ENCODE results near the gene MAPK8IP3. TPM values are rescaled to one million over a fixed set of nuclear protein-coding genes. Genes with fewer than 3 reads are reported as not detected.
A peak's percentile ranks its signal among the peaks of the same experiment; 100 is the strongest.

MAPK8IP3 gene
- total RNA-seq, 1 donor from 2014 or later, result 77.3 TPM

GRCh38 chr16:1768061-1768766, 62.2 kb downstream of the MAPK8IP3 start:
- Histone ChIP-seq H3K4me1 (peaks cover 16% of the 10 kb centered on the region), H3K9me3 (no peaks in the 10 kb centered on the region), H3K4me3 (no peak overlapping the region), H3K36me3 (peaks cover 42% of the 10 kb centered on the region), H3K27ac (no peak overlapping the region), H3K27me3 (no peaks in the 10 kb centered on the region)
- intact Hi-C loops (cut with DNase I), result no loop called here
- ATAC-seq, result no peak
- TF ChIP-seq, protein P1, sequence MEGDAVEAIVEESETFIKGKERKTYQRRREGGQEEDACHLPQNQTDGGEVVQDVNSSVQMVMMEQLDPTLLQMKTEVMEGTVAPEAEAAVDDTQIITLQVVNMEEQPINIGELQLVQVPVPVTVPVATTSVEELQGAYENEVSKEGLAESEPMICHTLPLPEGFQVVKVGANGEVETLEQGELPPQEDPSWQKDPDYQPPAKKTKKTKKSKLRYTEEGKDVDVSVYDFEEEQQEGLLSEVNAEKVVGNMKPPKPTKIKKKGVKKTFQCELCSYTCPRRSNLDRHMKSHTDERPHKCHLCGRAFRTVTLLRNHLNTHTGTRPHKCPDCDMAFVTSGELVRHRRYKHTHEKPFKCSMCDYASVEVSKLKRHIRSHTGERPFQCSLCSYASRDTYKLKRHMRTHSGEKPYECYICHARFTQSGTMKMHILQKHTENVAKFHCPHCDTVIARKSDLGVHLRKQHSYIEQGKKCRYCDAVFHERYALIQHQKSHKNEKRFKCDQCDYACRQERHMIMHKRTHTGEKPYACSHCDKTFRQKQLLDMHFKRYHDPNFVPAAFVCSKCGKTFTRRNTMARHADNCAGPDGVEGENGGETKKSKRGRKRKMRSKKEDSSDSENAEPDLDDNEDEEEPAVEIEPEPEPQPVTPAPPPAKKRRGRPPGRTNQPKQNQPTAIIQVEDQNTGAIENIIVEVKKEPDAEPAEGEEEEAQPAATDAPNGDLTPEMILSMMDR (IDR thresholded peaks at IDR 0.05), result no peak
- DNase-seq, result no peak

DNA sequence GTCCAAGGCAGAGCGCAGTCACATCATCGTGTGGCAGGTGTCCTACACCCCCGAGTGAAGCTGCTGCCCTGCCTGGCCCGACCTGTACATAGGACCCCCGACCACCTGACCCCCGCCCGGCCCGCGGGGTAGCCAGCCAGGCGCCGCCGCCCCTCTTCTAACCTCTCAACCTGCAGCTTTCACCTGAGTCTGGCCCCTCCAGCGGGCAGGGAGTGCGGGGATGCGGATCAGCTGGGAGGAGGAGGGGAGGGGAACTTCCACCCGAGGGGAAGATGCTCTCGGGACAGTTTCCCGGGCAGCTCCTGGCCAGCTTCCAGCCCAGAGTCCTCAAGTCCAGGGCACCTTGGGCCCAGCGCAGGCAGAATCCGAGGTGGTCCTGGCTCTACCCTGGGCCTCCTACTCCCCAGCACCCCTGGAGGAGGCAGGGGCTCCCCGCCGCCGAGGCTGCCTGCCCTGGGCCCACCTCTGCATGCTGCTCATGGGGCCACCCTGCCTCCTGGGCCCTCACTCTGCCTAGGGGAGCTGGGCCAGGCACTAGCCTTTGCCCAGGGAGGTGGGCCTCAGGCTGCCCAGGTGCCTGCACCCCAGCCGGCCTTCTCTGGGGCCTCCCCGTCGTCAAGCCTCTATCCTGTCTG, 62.9 kb downstream of the MAPK8IP3 start:
- no peak overlapping the region for H3K27ac ChIP-seq

GRCh38 chr16:1769402-1770300, 63.7 kb downstream of the MAPK8IP3 start:
- H3K27ac ChIP-seq, result peak overlapping the region; percentile 93
- no peak for DNase-seq

More for the DNA sequence above, 62.9 kb downstream of the MAPK8IP3 start:
- ATAC-seq (no peak), DNase-seq (no peak)
- Histone ChIP-seq H3K4me3 (no peak overlapping the region), H3K9me3 (no peaks in the 10 kb centered on the region), H3K27me3 (no peaks in the 10 kb centered on the region), H3K4me1 (peaks cover 17% of the 10 kb centered on the region), H3K36me3 (peaks cover 39% of the 10 kb centered on the region)
- intact Hi-C loops (cut with DNase I), result no loop called here
- TF ChIP-seq, protein P1 (IDR thresholded peaks at IDR 0.05), result no peak

DNA sequence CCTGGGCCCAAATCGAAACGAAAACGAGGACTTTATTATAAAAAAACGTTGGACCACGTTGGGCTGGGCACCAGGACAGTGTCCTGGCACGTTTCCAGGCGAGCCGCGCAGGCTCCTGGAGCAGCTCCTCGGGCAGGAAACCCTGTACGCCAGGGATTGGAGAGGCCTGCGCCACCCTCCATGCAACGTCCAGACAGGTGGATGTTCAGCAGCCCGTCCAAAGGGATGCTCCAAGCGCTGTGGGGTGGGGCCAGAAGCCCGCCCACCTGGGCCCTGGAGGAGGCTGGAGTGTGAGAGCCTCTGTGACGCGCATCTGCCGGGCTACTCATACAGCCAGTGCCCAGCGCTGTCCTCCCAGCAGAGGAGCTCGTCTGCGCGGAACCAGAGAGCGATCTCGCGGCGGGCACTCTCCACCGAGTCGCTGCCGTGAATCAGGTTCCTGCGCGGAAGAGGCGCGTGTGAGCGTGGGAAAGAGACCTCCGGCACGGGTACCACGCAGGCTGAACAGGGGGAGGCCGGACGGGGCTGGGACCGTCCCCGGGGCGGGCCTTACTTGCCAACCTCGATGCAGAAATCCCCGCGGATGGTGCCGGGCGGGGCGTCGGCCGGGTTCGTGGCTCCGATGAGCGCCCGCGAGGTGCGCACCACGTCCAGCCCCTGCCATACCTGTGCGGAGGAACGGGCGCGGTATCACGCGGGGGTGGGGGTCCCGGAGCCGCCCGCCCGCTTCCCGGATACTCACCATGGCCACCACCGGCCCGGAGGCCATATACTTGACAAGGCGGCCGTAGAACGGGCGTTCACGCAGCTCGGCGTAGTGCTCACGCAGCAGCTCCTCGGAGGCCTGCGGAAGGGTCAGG, 64.6 kb downstream of the MAPK8IP3 start:
- ATAC-seq (peak; percentile 0), DNase-seq (peak; percentile 80)
- Histone ChIP-seq H3K9me3 (no peaks in the 10 kb centered on the region), H3K4me3 (peak overlapping the region; percentile 90), H3K36me3 (peaks cover 22% of the 10 kb centered on the region), H3K4me1 (peaks cover 29% of the 10 kb centered on the region), H3K27me3 (no peaks in the 10 kb centered on the region), H3K27ac (peak overlapping the region; percentile 93)
- TF ChIP-seq, protein P1 (IDR thresholded peaks at IDR 0.05), result no peak
- intact Hi-C loops (cut with DNase I), result no loop called here

More at GRCh38 chr16:1769402-1770300, 63.7 kb downstream of the MAPK8IP3 start:
- Histone ChIP-seq H3K36me3 (peaks cover 32% of the 10 kb centered on the region), H3K4me3 (peak overlapping the region; percentile 90), H3K9me3 (no peaks in the 10 kb centered on the region), H3K27me3 (no peaks in the 10 kb centered on the region), H3K4me1 (peaks cover 25% of the 10 kb centered on the region)
- TF ChIP-seq, protein P1 (IDR thresholded peaks at IDR 0.05), result no peak
- no peak for ATAC-seq
- intact Hi-C loops (cut with DNase I), result no loop called here

Data from upper lobe of right lung (tissue), 1 donor.